ENCODE measurements around the gene MME.

Gene MME

GRCh38 chr3:155147588-155147987, 67.5 kb downstream of the MME start:
- no peak overlapping the region for H3K4me3 ChIP-seq (ENCODE audit: low read length)
- no peak for TF ChIP-seq EZH2phosphoT487 (IDR thresholded peaks at IDR 0.05; ENCODE audit: low read depth)
- no peak for TF ChIP-seq CTCF (IDR thresholded peaks at IDR 0.05; ENCODE audit: low read depth, low read length)
- no peaks in the 10 kb centered on the region for H4K20me1 ChIP-seq (ENCODE audit: insufficient read depth, low read length)
- H3K27me3 ChIP-seq (ENCODE audit: low read depth, low read length) = no peaks in the 10 kb centered on the region
- peaks cover 4% of the 10 kb centered on the region for H3K36me3 ChIP-seq (replicated peaks; ENCODE audit: low read depth, low read length)
- H3K27ac ChIP-seq (ENCODE audit: low read length) = no peak overlapping the region
- H3K4me1 ChIP-seq (ENCODE audit: low read length) = peaks cover 7% of the 10 kb centered on the region
- no peak overlapping the region for H2AFZ ChIP-seq (ENCODE audit: low read depth, low read length)
- no peak overlapping the region for H3K9ac ChIP-seq (ENCODE audit: low read length)
- H3K4me2 ChIP-seq (ENCODE audit: low read length) = no peak overlapping the region
- no peaks in the 10 kb centered on the region for H3K9me3 ChIP-seq (ENCODE audit: insufficient read depth, low read length)
- no peaks in the 10 kb centered on the region for H3K79me2 ChIP-seq (ENCODE audit: low read length)

DNA sequence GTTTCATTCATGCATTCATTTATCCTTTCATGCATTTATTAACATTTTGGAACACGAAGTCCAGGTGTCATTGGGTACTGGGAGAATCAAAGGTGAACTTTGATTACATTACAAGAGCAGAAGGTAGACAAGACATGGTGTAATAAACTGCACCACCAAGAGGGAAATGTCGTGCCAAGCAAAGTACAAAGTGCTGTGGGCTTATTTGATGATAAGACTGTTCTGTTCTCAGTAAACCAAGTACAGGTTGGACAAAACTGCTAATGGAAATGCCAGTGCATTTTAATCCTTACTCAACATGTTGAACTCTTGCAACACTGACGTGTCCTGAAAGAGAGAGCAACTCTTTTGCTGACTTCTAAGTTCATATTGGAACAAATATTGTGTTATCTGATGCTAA, 69.4 kb downstream of the MME start:
- Histone ChIP-seq H3K4me2 (ENCODE audit: low read length) (no peak overlapping the region), H3K27ac (ENCODE audit: low read length) (no peak overlapping the region), H4K20me1 (ENCODE audit: insufficient read depth, low read length) (no peaks in the 10 kb centered on the region), H3K4me1 (ENCODE audit: low read length) (peaks cover 26% of the 10 kb centered on the region), H3K9me3 (ENCODE audit: insufficient read depth, low read length) (no peaks in the 10 kb centered on the region), H3K4me3 (ENCODE audit: low read length) (no peak overlapping the region), H3K27me3 (ENCODE audit: low read depth, low read length) (no peaks in the 10 kb centered on the region), H2AFZ (ENCODE audit: low read depth, low read length) (no peak overlapping the region), H3K79me2 (ENCODE audit: low read length) (no peaks in the 10 kb centered on the region), H3K36me3 (replicated peaks; ENCODE audit: low read depth, low read length) (peaks cover 4% of the 10 kb centered on the region), H3K9ac (ENCODE audit: low read length) (no peak overlapping the region)
- TF ChIP-seq EZH2phosphoT487 (IDR thresholded peaks at IDR 0.05; ENCODE audit: low read depth) = no peak
- TF ChIP-seq CTCF (IDR thresholded peaks at IDR 0.05; ENCODE audit: low read depth, low read length) = no peak

DNA sequence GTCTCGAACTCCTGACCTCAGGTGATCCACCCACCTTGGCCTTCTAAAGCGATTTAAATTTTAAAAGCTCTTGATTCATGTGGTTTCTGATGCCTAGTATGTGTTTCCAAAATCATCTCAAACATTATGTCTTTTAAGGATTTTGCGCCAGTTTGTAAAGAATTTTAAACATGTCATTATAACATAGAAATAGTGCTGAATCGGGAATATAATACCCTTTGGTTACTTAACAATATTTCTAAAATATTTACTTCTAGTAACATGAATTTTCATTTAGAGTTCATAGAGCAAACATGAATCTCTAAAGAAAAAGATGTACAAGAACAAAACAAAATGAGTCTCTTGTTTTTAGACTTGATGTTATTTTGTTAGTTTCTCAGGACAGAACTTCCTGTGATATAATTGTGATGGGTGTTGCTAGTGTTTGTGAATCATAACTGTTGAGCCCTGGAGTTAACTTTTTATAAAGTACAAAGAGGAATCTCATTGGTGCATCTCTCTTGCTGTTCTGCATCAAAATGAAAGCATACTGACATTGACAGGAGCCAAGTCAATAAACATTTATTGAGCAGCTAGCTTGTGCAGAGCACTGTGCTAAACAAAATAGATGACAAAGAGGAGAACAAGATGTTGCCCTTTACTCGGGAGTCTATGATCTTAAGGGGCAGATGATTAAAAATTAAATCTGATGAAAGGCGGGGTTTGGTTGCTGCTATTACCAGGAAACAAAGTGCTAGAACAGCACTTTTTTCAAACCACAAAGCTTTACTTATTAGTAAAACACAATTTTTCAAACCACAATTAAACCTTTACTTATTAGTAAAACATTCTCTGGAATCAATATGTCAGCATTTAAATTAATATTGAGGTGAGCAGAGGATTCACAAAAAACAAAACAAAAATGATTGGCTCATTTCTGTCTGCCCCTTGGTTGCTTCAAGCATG, 73.4 kb downstream of the MME start:
- Histone ChIP-seq H3K9me3 (ENCODE audit: insufficient read depth, low read length) (no peaks in the 10 kb centered on the region), H3K27me3 (ENCODE audit: low read depth, low read length) (no peaks in the 10 kb centered on the region), H4K20me1 (ENCODE audit: insufficient read depth, low read length) (no peaks in the 10 kb centered on the region), H3K27ac (ENCODE audit: low read length) (no peak overlapping the region), H3K4me3 (ENCODE audit: low read length) (no peak overlapping the region), H3K4me2 (ENCODE audit: low read length) (0 out of 2 replicates have a peak overlapping the region, but pooled peaks have one; percentile 1), H3K36me3 (replicated peaks; ENCODE audit: low read depth, low read length) (peaks cover 4% of the 10 kb centered on the region), H3K79me2 (ENCODE audit: low read length) (no peaks in the 10 kb centered on the region), H2AFZ (ENCODE audit: low read depth, low read length) (peak overlapping the region; percentile 80), H3K9ac (ENCODE audit: low read length) (no peak overlapping the region), H3K4me1 (ENCODE audit: low read length) (peaks cover 26% of the 10 kb centered on the region)
- no peak for TF ChIP-seq EZH2phosphoT487 (IDR thresholded peaks at IDR 0.05; ENCODE audit: low read depth)
- no peak for TF ChIP-seq CTCF (IDR thresholded peaks at IDR 0.05; ENCODE audit: low read depth, low read length)

- Histone ChIP-seq H3K36me3 (replicated peaks; ENCODE audit: low read depth, low read length) (peaks cover 4% of the 10 kb centered on the region), H3K79me2 (ENCODE audit: low read length) (no peaks in the 10 kb centered on the region), H3K4me2 (ENCODE audit: low read length) (no peak overlapping the region), H3K27ac (ENCODE audit: low read length) (no peak overlapping the region), H2AFZ (ENCODE audit: low read depth, low read length) (0 out of 2 replicates have a peak overlapping the region, but pooled peaks have one; percentile 34), H3K4me1 (ENCODE audit: low read length) (peaks cover 26% of the 10 kb centered on the region), H4K20me1 (ENCODE audit: insufficient read depth, low read length) (no peaks in the 10 kb centered on the region), H3K4me3 (ENCODE audit: low read length) (no peak overlapping the region), H3K9ac (ENCODE audit: low read length) (no peak overlapping the region), H3K9me3 (ENCODE audit: insufficient read depth, low read length) (no peaks in the 10 kb centered on the region), H3K27me3 (ENCODE audit: low read depth, low read length) (no peaks in the 10 kb centered on the region)
- TF ChIP-seq EZH2phosphoT487 (IDR thresholded peaks at IDR 0.05; ENCODE audit: low read depth) = no peak
- TF ChIP-seq CTCF (IDR thresholded peaks at IDR 0.05; ENCODE audit: low read depth, low read length) = no peak
Observed at GRCh38 chr3:155154255-155154654, 74.1 kb downstream of the MME start.
